Measurements from ENCODE around the gene INSM1. TPM values are rescaled to one million over a fixed set of nuclear protein-coding genes. Genes with fewer than 3 reads are reported as not detected.
A peak's percentile ranks its signal among the peaks of the same experiment; 100 is the strongest.

Gene INSM1
- total RNA-seq, 2 experiments from 2014 or later = 6.7 to 6.9 TPM

GRCh38 chr20:20413810-20414281 is 45.9 kb downstream of the INSM1 start:
- POLR2A ChIA-PET = interaction anchor here (0.7 to 1.7 kb wide), 2 partner anchors 11 to 75 kb away, joined by 3 to 4 read pairs; no protein-coding TSS in a partner anchor
- Mint-ChIP-seq H3K27me3 (no peaks in the 10 kb centered on the region), H3K4me3 (no peak overlapping the region), H3K36me3 (peaks cover 16% of the 10 kb centered on the region), H3K9me3 (no peaks in the 10 kb centered on the region), H3K27ac (peak overlapping the region; percentile 89), H3K4me1 (ENCODE audit: low read depth) (peaks cover 71% of the 10 kb centered on the region)
- CTCF ChIA-PET = no interaction called here
- intact Hi-C loops (cut with micrococcal nuclease) = loop anchor here (1.0 to 2.0 kb wide), 5 partner anchors 12 to 155 kb away; no protein-coding TSS in a partner anchor
- no peak for DNase-seq

DNA sequence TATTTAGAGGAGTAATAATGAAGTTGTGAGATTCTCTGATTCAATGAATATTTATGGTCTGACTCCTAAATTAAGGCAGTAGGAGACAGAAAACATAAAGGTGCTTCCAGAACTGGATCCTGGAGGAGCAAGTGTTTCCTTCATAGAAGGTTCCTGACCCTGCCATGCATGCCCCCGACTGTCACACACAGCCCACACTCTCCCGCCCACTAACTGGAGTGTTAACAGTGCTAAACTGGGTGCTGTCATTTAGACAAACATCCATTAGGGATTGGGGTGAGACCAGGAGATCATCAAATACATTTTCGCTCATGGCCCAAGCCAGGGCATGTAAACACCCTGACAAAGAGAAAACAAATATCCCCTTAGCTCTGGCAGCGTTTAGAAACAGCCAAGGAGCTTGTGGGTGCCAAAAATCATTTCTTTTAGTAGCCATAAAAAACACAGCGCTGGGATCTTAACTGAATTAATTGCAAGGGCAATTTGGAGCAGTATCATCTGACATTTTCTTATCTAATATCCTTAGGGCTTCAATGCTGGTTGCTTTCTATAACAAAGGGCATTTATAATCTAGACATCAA is 46.8 kb downstream of the INSM1 start:
- Mint-ChIP-seq H3K27ac (peak overlapping the region; percentile 47), H3K36me3 (peaks cover 16% of the 10 kb centered on the region), H3K9me3 (no peaks in the 10 kb centered on the region), H3K4me1 (ENCODE audit: low read depth) (peaks cover 73% of the 10 kb centered on the region), H3K4me3 (no peak overlapping the region), H3K27me3 (no peaks in the 10 kb centered on the region)
- CTCF ChIA-PET = interaction anchor here (1.9 kb wide), 1 partner anchor 37 kb away, joined by 7 read pairs; no protein-coding TSS in a partner anchor
- POLR2A ChIA-PET = interaction anchor here (0.7 to 1.7 kb wide), 2 partner anchors 11 to 74 kb away, joined by 3 to 4 read pairs; no protein-coding TSS in a partner anchor
- intact Hi-C loops (cut with micrococcal nuclease) = no loop called here
- no peak for DNase-seq

DNA sequence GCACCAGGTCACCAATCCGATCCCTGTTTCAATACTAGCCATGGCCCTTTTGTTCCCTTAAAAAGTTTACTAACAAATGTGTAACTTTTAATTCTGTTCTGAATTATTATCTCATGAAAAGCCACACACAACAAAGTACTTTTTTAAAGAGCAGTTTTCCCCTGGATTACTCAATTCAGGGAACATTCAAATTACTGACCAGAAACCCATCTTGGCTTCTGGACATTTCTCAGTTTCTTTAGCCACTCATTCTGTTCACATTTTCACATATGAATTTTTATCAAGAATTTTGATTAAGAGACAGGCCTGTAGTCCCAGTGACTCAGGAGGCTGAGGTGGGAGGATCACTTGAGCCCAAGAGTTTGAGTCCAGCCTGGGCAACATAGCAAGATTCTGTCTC is 47.4 kb downstream of the INSM1 start:
- ChIA-PET POLR2A (no interaction called here), CTCF (interaction anchor here (1.9 kb wide), 1 partner anchor 37 kb away, joined by 7 read pairs; no protein-coding TSS in a partner anchor)

DNA sequence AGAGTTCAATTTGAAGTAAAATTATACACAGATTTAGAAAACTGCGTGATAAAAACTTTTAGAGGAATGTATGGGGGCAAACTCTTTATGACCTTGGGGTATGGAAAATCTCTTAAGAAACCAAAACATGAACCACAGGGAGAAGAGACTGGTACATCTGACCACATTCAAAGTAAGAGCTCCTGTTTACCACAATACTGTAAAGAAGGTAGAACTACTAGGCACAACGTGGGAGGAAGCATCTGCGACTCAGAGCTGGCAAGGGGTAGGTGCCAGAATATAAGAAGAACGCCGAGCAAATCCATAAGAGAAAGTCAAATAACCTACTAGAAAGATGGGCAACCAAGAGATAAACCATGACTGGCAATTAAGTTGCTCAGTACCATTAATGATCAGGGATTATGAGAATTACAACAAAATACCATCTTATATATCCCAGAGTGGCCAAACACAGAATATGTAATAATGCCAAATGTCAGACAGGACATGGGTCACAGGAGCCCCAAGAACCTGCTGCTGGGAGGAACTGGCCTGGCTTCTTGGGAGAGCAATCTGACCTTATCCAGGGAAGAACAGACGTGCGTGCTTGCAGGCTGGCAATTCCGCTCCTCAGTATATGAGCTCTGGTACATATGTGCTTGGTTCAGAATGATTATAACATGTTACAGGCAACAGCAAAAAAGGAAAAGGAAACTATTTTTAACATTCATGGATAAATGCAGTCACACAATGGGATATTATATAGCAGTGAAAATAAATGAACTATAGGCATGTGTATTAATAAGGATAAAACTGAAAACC is 50.2 kb downstream of the INSM1 start:
- Mint-ChIP-seq H3K27me3 (no peaks in the 10 kb centered on the region), H3K9me3 (no peaks in the 10 kb centered on the region), H3K4me3 (no peak overlapping the region), H3K4me1 (ENCODE audit: low read depth) (peaks cover 54% of the 10 kb centered on the region), H3K27ac (peak overlapping the region; percentile 19), H3K36me3 (peaks cover 6% of the 10 kb centered on the region)
- ChIA-PET CTCF (interaction anchor here (1.3 kb wide), 1 partner anchor 34 kb away, joined by 3 read pairs; no protein-coding TSS in a partner anchor), POLR2A (no interaction called here)
- no peak for DNase-seq
- intact Hi-C loops (cut with micrococcal nuclease) = no loop called here

More for the DNA sequence above, 47.4 kb downstream of the INSM1 start:
- Mint-ChIP-seq H3K27ac (peak overlapping the region; percentile 52), H3K4me1 (ENCODE audit: low read depth) (peaks cover 73% of the 10 kb centered on the region), H3K4me3 (no peak overlapping the region), H3K36me3 (peaks cover 16% of the 10 kb centered on the region), H3K27me3 (no peaks in the 10 kb centered on the region), H3K9me3 (no peaks in the 10 kb centered on the region)
- intact Hi-C loops (cut with micrococcal nuclease) = no loop called here
- DNase-seq = no peak
